GM12864 (cell line): ENCODE data around the gene DNER.
"Not testable (repeated sequence)": the region's sequence is repeated elsewhere in the genome, so short reads cannot be mapped to it uniquely, and the experiment has no call there.

Source experiments
- DNase-seq: peaks from one replicate; pipeline ENCODE4 v3.0.0-alpha.2; 2011; ENCODE audit warnings: low read depth
- H3K4me3 ChIP-seq: 2 replicates; pipeline ENCODE4 v1.5.1; 2011; ENCODE audit warnings: mild to moderate bottlenecking, low read depth, low read length, control low read depth
- CTCF ChIP-seq: IDR thresholded peaks from 2 replicates; pipeline ENCODE4 v1.5.1; 2011; ENCODE audit warnings: low read depth, mild to moderate bottlenecking, moderate library complexity, low read length, control low read depth, inconsistent platforms; ENCODE audit errors: missing control alignments

Gene DNER

GRCh38 chr2:229701062-229701461, 13.3 kb downstream of the DNER start:
- TF ChIP-seq CTCF = no peak
- DNase-seq = no peak
- H3K4me3 ChIP-seq = no peak overlapping the region

GRCh38 chr2:229695961-229696360, 18.4 kb downstream of the DNER start:
- DNase-seq = no peak
- H3K4me3 ChIP-seq = no peak overlapping the region
- no peak for TF ChIP-seq CTCF

- H3K4me3 ChIP-seq, DNase-seq: not testable (repeated sequence)
These were observed 20.5 kb downstream of the DNER start for GRCh38 chr2:229693845-229694244.

GRCh38 chr2:229691631-229692030, 22.7 kb downstream of the DNER start:
- H3K4me3 ChIP-seq = no peak overlapping the region
- TF ChIP-seq CTCF = no peak
- DNase-seq = no peak

- H3K4me3 ChIP-seq = no peak overlapping the region
- no peak for TF ChIP-seq CTCF
These were observed 25.0 kb downstream of the DNER start for GRCh38 chr2:229689307-229689839.

GRCh38 chr2:229688141-229688540, 26.2 kb downstream of the DNER start:
- TF ChIP-seq CTCF = no peak
- no peak overlapping the region for H3K4me3 ChIP-seq
- DNase-seq = no peak

More at GRCh38 chr2:229689307-229689839, 25.0 kb downstream of the DNER start:
- no peak for DNase-seq

GRCh38 chr2:229686122-229686919, 28.0 kb downstream of the DNER start:
- DNase-seq = no peak
- H3K4me3 ChIP-seq = no peak overlapping the region
- no peak for TF ChIP-seq CTCF
